SH-SY5Y (cell line): ENCODE data around the gene NFIB.

Experiments
- GATA2 ChIP-seq: IDR thresholded peaks from 2 replicates; pipeline ENCODE4 v1.6.1; 2011; ENCODE audit warnings: mild to moderate bottlenecking, low read depth, low read length
- GATA3 ChIP-seq: IDR thresholded peaks from 2 replicates; pipeline ENCODE4 v1.6.1; 2011; ENCODE audit warnings: low read depth, mild to moderate bottlenecking, low read length, moderate library complexity

DNA sequence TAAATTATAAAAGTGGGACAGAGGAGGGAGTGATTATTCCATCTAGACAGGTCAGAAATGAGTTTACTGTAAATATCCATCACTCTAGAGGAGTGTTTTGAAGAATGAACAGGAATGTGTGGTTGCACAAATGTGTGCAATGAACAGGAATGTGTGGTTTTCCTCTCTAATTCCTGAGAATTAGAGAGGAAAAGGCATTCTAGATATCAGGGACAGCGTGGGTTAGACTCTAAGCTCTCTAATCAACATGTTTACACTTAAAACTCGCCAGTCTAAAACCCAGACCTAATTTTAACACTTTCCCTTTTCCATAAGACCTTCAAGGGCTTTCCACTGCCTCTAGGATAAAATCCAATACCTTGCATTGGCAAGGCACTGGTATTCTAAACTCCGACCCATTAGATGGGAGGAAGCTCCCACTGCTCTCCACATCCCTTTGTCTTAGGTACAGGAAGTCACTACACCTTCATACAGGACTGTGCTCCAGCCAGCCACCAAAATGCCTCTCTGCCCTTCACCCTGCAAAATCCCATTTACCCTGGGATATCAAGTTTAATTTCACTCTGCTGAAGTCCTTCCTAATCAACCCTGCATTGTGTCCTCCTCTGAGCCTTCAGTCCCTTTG is 67.9 kb downstream of the NFIB start:
- TF ChIP-seq GATA2 = no peak
- no peak for TF ChIP-seq GATA3
